Spleen (tissue), 7 donors: ENCODE data around the gene NPAS2.

Source experiments
- CTCF ChIP-seq, 11 experiments: fragments of 200-600 bp in 7 of 11; fragments of 450-650 bp in 4 of 11; sonication (generic) in 4 of 11; IDR thresholded peaks in 8 of 11; conservative IDR thresholded peaks in 3 of 11; 1 replicate in 7 of 11; 2 replicates in 4 of 11; pipeline versions ENCODE4 v1.4.0 to v1.8.0; 2016 to 2021; ENCODE audit warnings: antibody characterized with exemption in 11 of 11, inconsistent platforms in 4 of 11, mild to moderate bottlenecking in 1 of 11
- POLR2A ChIP-seq, 3 donors: fragments of 450-650 bp; IDR thresholded peaks; one replicate each; pipeline ENCODE4 v1.5.1; 2017; ENCODE audit warnings: antibody characterized with exemption in 3 of 3, mild to moderate bottlenecking in 1 of 3
- POLR2AphosphoS5 ChIP-seq, 3 donors: sonication (generic); formaldehyde crosslinking; IDR thresholded peaks; one replicate each; pipeline ENCODE4 v1.5.1; 2017; ENCODE audit warnings: antibody characterized with exemption in 3 of 3
- donor health status: DM: no; HTN: no; CAD: no; lungs with moderate emphysema.
- donor health status: DM: no; HTN: no; CAD: no.
- donor health status: DM: no; HTN: no; CAD: no.

DNA sequence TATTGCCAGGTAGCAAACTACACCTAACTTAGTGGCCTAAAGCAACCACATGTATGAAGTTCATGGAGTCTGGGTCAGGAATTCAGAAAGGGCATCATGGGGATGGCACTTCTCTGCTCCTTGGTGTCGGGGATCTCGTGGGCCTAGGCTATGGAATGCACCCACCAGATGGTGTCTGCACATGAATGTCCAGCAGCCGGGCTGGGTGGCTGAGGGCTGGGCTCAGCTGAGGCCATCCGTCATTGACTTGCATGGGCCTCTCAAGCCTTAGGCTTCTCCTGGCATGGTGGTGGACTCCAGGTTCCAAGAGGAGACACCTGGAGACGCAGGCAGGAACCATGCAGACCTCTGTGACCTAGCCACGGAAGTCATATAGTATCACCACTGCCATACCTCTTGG is 156.1 kb downstream of the NPAS2 start:
- no peak for TF ChIP-seq CTCF (IDR thresholded peaks at IDR 0.05 in 8 of 11, conservative IDR thresholded peaks at IDR 0.05 in 3 of 11)
- no peak for TF ChIP-seq POLR2A (IDR thresholded peaks at IDR 0.05)
- no peak for TF ChIP-seq POLR2AphosphoS5 (IDR thresholded peaks at IDR 0.05)
